Activated T-helper 1 cell treated with anti-CD3 and anti-CD28 coated beads, Interleukin-2, amount 50 U/mL, for 16 hours (primary cell): ENCODE data around the gene DPT.

Experiments
- DNase-seq, 2 donors: peaks; one replicate each; pipeline ENCODE4 v3.0.0-alpha.2; 2020; ENCODE audit warnings: low read depth in 1 of 2, low spot score in 1 of 2

The DPT gene

GRCh38 chr1:168736520-168736919 lies 7.5 kb upstream of the DPT start:
- DNase-seq = no peak

- no peak for DNase-seq
These were observed 7.0 kb upstream of the DPT start for GRCh38 chr1:168735974-168736373.

GRCh38 chr1:168734946-168735345 lies 5.9 kb upstream of the DPT start:
- no peak for DNase-seq

- DNase-seq = no peak
These were observed 5.3 kb upstream of the DPT start for GRCh38 chr1:168734271-168734670.

- no peak for DNase-seq
These were observed 4.2 kb upstream of the DPT start for GRCh38 chr1:168733241-168733640.

- DNase-seq = no peak
These were observed 3.7 kb upstream of the DPT start for GRCh38 chr1:168732736-168733135.

- no peak for DNase-seq
These were observed 2.4 kb upstream of the DPT start for GRCh38 chr1:168731244-168731953.

- no peak for DNase-seq
These were observed 398 bp upstream of the DPT start for GRCh38 chr1:168729405-168729802.

GRCh38 chr1:168726719-168727118 lies 2.3 kb downstream of the DPT start:
- no peak for DNase-seq

- no peak for DNase-seq
These were observed 2.7 kb downstream of the DPT start for GRCh38 chr1:168726281-168726680.

- DNase-seq = no peak
These were observed 3.2 kb downstream of the DPT start for GRCh38 chr1:168725831-168726230.

- no peak for DNase-seq
These were observed 3.9 kb downstream of the DPT start for GRCh38 chr1:168725060-168725459.

GRCh38 chr1:168723000-168723399 lies 6.0 kb downstream of the DPT start:
- DNase-seq = no peak

GRCh38 chr1:168720839-168721238 lies 8.2 kb downstream of the DPT start:
- no peak for DNase-seq

GRCh38 chr1:168719306-168720111 lies 9.5 kb downstream of the DPT start:
- no peak for DNase-seq

GRCh38 chr1:168717906-168718891 lies 10.8 kb downstream of the DPT start:
- DNase-seq = no peak

GRCh38 chr1:168714012-168714411 lies 15.0 kb downstream of the DPT start:
- DNase-seq = no peak

GRCh38 chr1:168709405-168710363 lies 19.3 kb downstream of the DPT start:
- DNase-seq = no peak

- DNase-seq = no peak
These were observed 20.2 kb downstream of the DPT start for GRCh38 chr1:168708698-168709404.
